Activated CD4-positive, alpha-beta T cell treated with anti-CD3 and anti-CD28 coated beads for 24 hours (primary cell): ENCODE measurements around the gene KIF2C.
"Not testable (repeated sequence)": the region's sequence is repeated elsewhere in the genome, so short reads cannot be mapped to it uniquely, and the experiment has no call there.

Source experiments
- DNase-seq, 2 donors: peaks; one replicate each; pipeline ENCODE4 v3.0.0-alpha.2; 2020; ENCODE audit warnings: low read depth in 2 of 2

The KIF2C gene

DNA sequence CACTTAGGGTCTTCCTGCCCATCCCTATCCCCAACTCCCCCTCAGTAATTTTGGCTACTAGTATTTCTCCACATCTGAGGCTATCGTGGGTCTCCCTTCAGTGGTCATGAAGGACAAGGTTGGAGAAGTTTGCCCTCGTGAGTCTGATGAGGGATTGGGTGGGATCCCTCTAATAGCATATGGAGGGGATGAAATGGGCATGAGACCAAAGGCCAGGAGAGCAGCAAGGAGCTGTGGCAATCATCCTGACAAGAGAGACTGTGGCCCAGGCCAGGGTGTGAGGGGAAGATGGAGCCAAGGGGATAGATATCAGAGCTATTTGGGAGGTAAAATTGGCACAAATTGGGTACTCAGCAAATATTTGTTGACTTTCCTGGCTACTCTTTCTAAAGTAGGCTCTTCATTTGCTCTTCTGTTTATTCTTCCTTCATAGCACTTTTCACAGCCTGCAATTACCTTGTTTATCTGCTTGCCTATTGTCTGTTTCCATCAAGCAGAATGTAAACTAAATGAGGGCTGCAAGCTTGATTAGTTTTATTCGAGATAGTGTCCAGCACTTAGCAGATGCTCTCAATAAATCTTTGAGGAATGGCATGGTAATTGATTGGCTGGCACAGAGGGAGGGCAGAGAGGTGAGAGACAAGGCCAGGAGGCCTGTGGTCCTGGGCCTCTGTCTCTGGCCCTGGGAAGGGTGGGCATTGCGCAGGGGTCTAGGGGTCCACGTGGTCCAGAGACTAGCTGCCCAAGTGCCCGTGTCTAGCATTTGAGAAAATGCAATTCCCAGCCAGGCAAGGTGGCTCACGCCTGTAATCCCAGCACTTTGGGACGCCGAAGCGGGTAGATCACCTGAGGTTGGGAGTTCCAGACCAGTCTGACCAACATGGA lies 59.1 kb downstream of the KIF2C start:
- no peak for DNase-seq

- DNase-seq = peak; percentile 97 to 99
Measured at GRCh38 chr1:44799770-44800584, 60.3 kb downstream of the KIF2C start, which contains the start of gene PLK3. Gene PLK3, plus strand, starts transcription at chr1:44800377. Its CDS starts 87 bp downstream, at chr1:44800464.

DNA sequence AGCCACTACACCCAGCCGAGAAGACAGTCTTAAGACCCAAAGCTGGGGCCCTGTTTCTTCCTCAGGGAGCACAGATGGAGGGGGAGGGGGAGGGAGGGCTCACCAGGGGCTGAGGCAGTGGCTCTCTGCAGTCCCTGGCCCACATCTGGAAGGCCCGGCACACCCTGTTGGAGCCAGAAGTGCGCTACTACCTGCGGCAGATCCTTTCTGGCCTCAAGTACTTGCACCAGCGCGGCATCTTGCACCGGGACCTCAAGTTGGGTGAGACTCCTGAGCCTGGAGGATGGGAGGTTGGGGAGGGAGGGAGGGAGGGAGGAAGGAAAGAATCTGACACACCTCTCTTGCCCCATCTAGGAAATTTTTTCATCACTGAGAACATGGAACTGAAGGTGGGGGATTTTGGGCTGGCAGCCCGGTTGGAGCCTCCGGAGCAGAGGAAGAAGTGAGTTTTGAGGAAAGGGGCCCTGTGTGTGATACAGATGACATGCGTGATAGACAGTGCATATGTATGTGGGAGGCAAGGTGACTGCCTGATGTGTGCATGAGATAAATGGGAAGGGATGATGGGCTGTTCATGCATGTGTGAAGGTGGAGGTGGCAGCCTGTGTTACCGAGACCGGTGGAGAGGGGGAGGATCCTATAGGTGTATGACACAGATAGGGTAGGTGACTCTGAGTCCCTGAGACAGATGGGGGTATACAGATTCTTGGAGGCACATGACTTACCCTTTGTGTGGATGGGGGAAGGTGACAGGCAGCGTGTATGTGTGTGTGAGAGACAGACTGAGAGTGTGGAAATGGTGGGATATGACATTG lies 62.1 kb downstream of the KIF2C start:
- no peak for DNase-seq

DNA sequence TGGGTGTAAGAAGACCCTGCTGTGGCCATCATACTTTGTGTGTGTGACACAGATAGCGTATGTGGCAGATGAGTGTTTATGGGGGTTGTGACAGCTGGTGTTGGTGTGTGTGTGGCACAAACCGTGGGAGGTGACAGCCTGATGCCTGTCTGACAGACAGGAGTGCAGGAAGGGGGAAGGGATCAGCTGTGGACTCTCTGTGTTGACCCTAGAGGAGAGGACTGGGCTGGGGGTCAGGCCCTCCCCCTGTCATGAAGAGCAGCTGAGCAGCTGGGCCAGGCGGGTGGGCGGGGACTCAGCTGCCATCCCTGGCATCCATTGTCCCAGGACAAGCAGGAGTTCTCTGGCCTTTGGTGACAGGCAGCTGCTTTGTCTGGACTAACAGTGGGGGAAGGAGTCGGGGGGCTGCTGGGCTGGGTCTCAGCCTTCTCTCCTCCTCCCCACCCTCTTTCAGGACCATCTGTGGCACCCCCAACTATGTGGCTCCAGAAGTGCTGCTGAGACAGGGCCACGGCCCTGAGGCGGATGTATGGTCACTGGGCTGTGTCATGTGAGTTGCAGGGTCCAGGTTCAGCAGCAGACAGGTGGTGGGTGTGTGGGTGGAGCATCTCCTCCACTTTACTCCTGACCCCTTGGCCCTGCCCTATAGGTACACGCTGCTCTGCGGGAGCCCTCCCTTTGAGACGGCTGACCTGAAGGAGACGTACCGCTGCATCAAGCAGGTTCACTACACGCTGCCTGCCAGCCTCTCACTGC lies 62.8 kb downstream of the KIF2C start:
- no peak for DNase-seq

DNA sequence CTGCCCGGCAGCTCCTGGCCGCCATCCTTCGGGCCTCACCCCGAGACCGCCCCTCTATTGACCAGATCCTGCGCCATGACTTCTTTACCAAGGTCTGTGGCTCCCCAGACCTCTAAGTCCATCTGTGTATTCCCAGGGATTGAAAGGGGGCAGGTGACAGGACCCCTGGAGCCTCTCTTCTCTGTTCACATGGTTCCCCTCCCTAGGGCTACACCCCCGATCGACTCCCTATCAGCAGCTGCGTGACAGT lies 63.4 kb downstream of the KIF2C start:
- no peak for DNase-seq

- no peak for DNase-seq
Measured at GRCh38 chr1:44803312-44804095, 63.9 kb downstream of the KIF2C start.

- DNase-seq = no peak
Measured at GRCh38 chr1:44805311-44806024, 65.8 kb downstream of the KIF2C start.

DNA sequence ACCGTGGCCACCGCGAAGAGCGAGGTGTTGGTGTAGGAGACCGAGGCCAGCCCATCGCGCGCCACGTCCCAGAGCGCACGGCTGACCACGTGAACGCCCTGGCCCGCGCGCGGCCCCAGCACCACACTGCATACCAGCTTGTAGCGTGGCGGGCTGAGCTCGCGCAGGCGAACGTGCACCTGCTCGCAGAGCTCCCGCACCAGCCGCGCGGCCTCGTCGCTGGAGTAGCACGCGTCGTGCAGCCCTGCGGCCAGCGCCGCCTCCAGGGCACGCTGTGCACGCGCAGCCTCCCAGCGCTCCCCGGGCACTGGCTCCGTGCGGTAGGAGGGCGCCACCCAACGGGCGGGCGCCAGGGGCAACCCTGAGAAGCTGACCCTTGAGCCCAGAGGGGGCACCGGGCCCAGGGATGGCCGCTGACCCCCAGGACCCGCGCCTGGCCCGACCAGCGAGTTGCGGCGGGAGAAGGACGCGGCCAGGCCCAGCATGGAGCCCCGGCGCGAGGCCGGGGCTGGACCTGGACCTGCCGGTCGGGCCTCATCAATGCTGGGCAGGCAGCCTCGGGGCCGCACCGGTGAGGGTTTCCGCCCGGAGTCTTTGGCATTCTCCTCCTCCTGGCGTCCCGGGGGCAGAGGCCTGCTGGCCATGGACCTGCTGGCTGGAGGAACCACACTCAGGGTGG lies 66.5 kb downstream of the KIF2C start:
- DNase-seq = no peak

- no peak for DNase-seq
Measured at GRCh38 chr1:44806704-44807363, 67.2 kb downstream of the KIF2C start, which contains the start of gene DYNLT4. Gene DYNLT4, minus strand, starts transcription at chr1:44807351. Its CDS starts 683 bp downstream, at chr1:44806668.

GRCh38 chr1:44807364-44808062 lies 67.9 kb downstream of the KIF2C start:
- DNase-seq = peak; percentile 75 to 85

DNA sequence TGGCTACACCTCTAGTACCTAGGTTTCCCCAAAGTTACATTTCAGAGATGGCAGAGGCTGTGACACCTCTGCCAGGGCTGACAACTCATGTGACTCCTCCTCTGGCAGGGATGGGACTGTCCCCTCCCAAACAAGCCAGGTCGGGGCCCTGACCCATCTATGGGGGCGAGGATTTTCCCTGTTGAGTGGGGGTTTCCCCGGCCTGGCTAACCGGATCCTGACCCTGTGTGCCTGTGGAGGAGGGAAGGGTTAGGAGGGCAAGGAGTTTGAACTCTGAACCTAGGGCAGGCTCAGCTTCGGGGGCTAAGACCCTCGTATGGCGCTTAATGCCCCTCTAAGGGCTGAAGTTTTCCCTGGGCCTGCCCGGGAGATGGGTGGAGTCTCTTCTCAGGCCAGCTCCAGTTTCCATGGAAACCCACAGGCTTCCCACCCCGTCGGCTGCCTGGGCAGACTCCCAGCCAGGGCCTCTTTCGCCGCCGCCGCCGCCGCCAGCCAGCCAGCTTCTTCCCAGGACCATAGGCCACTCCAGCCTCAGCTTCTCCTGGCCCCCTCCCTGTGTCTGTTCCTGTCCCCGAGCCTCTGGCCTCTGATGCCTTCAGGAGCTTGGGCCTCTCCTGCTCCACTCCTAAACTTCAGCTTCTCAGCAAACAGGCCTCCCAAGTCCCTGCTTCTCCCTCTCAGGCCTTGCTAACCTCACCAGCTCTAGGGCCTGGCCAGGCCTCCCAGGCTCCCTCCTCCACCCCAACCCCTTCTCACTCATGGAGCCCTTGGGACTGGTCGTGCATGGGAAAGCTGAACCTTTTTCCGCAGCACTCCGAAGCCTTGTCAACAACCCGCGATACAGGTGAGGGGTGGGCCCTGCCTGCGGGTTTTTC lies 68.7 kb downstream of the KIF2C start, which contains the start of gene BTBD19:
BTBD19 (plus strand) TSS at position 461 of the 875 bp plus-strand sequence; CDS start at position 759, 298 bp downstream.
- peak in 1 of 2 donors; percentile 69 for DNase-seq

- DNase-seq = peak; percentile 74 to 84
Measured at GRCh38 chr1:44808938-44809917, 69.6 kb downstream of the KIF2C start.

- DNase-seq = no peak
Measured at GRCh38 chr1:44810101-44810761, 70.6 kb downstream of the KIF2C start.

GRCh38 chr1:44810762-44811105 lies 71.1 kb downstream of the KIF2C start:
- DNase-seq = not testable (repeated sequence)

DNA sequence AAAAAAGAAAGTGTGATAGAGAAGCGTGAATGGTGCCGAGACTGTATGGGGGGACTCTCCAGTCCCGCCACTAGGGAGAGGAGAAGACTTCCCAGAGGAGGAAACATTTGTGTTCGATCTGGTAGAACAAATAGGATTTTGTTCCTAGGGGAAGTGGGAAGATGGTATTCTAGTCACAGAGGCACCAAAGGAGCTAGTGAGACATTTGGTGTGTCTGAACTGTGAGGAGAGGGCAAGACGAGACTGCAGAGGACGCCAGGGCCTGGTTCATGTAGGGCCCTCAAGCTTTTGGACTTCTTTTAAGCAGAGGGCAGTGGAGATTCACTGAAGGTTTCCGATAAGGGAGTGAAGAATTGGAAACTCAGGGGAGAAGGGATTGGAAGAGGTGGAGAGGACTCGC lies 71.6 kb downstream of the KIF2C start:
- no peak for DNase-seq
